WERI-Rb-1 (cell line): ENCODE measurements around the gene PLA2G15.

ENCODE experiments used
- DNase-seq: peaks from one replicate; pipeline ENCODE4 v3.0.0-alpha.2; 2020
- H3K27ac ChIP-seq: fragments of 250-450 bp; sonication (Bioruptor Pico); 2 replicates; pipeline ENCODE4 v1.5.1; 2020; ENCODE audit warnings: mild to moderate bottlenecking, moderate library complexity
- H3K27me3 ChIP-seq: fragments of 250-450 bp; sonication (Bioruptor Pico); 2 replicates; pipeline ENCODE4 v1.5.1; 2021; ENCODE audit warnings: mild to moderate bottlenecking, low read depth, moderate library complexity; ENCODE audit not compliant: insufficient read depth, severe bottlenecking
- H3K36me3 ChIP-seq: fragments of 250-450 bp; sonication (Bioruptor Pico); 2 replicates; pipeline ENCODE4 v1.5.1; 2020; ENCODE audit warnings: mild to moderate bottlenecking, moderate library complexity
- H3K4me3 ChIP-seq: 2 replicates; pipeline ENCODE4 v1.5.1; 2011; ENCODE audit warnings: low read depth, mild to moderate bottlenecking, control low read depth, low read length
- H3K9me3 ChIP-seq: fragments of 250-450 bp; sonication (Bioruptor Pico); 2 replicates; pipeline ENCODE4 v1.5.1; 2021; ENCODE audit warnings: mild to moderate bottlenecking, moderate library complexity; ENCODE audit not compliant: severe bottlenecking
- TF ChIP-seq, protein P1 (sequence below): IDR thresholded peaks from 2 replicates; pipeline ENCODE4 v1.5.1; 2011; ENCODE audit warnings: low read depth, mild to moderate bottlenecking, control low read depth, inconsistent platforms, low read length

Gene PLA2G15

DNA sequence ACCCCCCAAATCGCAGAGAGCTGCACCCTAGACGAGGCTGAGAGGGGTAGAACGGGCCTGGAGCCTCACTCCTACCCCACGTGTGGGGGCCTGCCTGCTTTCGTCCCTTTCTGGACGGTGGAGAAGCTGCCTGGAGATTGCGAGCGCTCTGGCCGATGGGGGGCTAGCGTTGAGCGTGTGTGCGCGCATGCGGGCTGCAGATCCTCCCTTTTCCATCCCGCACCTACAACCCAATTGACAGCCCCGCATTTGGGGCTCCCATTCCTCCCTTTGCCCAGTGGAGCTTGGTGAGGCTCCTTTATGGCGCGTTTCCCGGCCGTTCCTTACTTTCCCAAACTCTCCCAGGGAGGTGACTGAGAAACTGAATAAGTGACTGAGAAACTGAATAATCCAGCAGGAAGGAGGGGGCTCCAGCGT lies 8.3 kb upstream of the PLA2G15 start:
- Histone ChIP-seq H3K27ac (no peak overlapping the region), H3K27me3 (no peaks in the 10 kb centered on the region), H3K4me3 (no peak overlapping the region), H3K36me3 (no peaks in the 10 kb centered on the region; the same call in 1 of the 2 replicates), H3K9me3 (no peaks in the 10 kb centered on the region)
- TF ChIP-seq, protein P1, sequence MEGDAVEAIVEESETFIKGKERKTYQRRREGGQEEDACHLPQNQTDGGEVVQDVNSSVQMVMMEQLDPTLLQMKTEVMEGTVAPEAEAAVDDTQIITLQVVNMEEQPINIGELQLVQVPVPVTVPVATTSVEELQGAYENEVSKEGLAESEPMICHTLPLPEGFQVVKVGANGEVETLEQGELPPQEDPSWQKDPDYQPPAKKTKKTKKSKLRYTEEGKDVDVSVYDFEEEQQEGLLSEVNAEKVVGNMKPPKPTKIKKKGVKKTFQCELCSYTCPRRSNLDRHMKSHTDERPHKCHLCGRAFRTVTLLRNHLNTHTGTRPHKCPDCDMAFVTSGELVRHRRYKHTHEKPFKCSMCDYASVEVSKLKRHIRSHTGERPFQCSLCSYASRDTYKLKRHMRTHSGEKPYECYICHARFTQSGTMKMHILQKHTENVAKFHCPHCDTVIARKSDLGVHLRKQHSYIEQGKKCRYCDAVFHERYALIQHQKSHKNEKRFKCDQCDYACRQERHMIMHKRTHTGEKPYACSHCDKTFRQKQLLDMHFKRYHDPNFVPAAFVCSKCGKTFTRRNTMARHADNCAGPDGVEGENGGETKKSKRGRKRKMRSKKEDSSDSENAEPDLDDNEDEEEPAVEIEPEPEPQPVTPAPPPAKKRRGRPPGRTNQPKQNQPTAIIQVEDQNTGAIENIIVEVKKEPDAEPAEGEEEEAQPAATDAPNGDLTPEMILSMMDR, result no peak
- no peak for DNase-seq

DNA sequence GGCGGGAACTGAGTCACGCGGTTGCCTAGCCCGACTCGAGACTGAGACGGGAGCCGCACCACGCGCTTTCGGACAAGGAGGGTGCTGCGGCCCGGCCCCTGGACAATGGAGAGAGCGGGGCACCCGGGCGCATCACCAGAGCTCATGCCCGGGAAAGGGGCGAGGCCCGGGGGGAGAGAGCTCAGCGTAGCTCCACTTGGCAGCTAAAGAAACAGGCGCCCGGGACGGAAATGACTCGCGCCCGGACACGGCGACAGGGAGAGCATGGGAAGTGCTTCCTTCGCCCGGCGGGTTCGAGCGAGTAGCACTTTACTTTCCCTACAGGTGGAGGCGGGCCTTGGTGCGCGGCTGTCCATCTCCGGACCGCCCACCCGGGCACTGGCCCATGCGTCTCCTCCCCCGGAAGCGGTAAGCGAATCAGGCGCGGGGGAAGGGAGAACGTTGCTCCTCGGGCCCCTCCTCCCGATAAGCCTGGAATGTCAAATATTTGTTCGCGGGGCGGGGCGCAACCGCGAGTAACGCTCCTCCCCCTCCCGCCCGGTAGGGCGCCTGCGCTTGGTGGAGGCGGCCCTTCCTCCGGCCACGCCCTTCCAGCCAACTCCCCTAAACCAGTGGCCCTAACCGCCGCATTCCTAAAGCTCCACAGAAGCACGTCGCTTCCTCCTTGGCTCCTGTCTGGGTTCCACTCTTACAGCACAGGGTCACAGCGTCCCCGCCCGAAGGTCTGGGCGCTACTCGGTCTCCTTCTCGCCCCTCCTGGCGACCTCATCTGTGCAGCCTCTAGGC lies 7.7 kb upstream of the PLA2G15 start:
- TF ChIP-seq, protein P1, result no peak
- no peak for DNase-seq
- Histone ChIP-seq H3K36me3 (no peaks in the 10 kb centered on the region), H3K4me3 (no peak overlapping the region), H3K27me3 (no peaks in the 10 kb centered on the region), H3K9me3 (no peaks in the 10 kb centered on the region), H3K27ac (no peak overlapping the region)

DNA sequence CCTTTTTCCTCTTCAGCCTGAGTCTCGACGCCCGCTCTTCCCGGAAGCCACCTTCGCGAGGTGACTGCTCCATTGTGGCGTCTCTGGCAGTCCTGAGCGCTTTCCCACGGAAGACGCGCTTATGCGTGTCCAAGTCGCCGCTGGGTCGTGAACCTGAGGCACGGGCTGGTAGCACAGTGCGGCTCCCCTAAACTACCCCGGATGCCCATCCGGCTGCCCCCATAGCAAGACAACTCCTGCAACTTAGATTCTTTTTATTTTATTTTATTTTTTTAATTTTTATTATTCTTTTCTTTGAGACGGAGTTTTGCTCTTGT lies 7.2 kb upstream of the PLA2G15 start:
- Histone ChIP-seq H3K4me3 (no peak overlapping the region), H3K36me3 (no peaks in the 10 kb centered on the region), H3K9me3 (no peaks in the 10 kb centered on the region), H3K27ac (no peak overlapping the region), H3K27me3 (no peaks in the 10 kb centered on the region)
- TF ChIP-seq, protein P1, result no peak
- DNase-seq, result no peak

DNA sequence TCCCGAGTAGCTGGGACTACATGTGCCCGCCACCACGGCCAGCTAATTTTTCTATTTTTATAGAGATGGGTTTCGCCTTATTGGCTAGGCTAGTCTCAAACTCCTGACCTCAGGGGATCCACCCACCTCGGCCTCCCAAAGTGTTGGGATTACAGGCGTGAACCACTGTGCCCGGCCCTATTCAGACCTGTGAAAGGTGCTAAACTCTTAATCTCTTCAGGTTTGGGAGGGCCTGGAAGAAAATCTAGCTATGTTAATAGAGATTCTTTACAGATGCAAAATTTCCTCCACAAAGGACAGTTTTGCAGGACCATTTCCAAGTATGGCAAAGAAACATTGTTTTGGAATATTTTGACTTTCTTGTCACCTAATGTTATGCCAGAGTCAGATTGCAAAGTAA lies 3.1 kb upstream of the PLA2G15 start:
- Histone ChIP-seq H3K36me3 (no peaks in the 10 kb centered on the region), H3K9me3 (no peaks in the 10 kb centered on the region), H3K27me3 (no peaks in the 10 kb centered on the region), H3K27ac (no peak overlapping the region), H3K4me3 (no peak overlapping the region)
- TF ChIP-seq, protein P1, result no peak
- DNase-seq, result no peak

DNA sequence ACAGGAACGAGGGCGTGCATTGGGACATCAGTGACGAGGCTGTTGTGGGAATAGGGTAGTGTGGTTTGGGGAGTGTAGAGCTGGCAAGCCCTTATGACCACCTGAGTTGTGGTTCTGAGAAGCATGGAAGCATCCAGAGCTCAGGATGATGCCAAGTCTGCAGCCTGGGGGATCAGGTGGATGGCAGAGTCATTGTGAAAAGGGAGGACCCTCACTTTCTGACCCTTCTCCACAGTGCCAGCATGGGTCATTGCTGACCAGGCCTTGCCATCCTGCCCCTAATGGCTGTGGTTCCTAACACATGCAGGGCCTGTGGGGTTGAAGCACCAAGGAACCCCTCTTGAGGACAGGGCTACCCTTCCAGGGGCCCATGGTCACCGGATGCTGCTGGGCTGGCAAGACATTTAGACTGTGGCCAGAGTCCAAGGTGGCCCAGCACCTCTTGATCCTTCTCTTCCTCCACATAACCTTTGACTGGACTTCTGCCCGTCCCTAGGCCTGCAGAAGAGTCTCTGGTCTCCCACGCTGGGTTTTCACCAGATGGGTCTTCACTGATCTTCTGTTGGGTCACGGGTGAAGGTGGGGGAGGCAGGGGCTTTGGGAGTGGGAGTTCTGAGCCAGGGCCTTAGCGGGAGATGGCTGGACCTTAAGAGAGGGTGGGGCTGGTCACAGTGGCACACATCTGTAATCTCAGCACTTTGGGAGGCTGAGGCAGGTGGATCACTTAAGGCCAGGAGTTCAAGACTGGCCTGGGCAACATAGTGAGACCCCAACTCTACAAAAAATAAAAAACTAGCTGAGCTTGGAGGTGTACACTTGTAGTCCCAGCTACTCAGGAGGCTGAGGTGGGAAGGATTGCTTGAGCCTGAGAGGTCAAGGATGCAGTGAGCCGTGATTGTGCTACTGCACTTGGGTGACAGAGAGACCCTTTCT lies 2.0 kb upstream of the PLA2G15 start:
- H3K27me3 ChIP-seq, result no peaks in the 10 kb centered on the region
- no peaks in the 10 kb centered on the region for H3K36me3 ChIP-seq
- TF ChIP-seq, protein P1, result no peak
- H3K9me3 ChIP-seq, result no peaks in the 10 kb centered on the region
- no peak overlapping the region for H3K4me3 ChIP-seq
- H3K27ac ChIP-seq, result no peak overlapping the region
- no peak for DNase-seq
